ENCODE measurements around the gene C12orf43. TPM values are rescaled to one million over a fixed set of nuclear protein-coding genes. Genes with fewer than 3 reads are reported as not detected.

C12orf43 gene
- total RNA-seq, 1 donor from 2014 or later = 19.0 TPM

DNA sequence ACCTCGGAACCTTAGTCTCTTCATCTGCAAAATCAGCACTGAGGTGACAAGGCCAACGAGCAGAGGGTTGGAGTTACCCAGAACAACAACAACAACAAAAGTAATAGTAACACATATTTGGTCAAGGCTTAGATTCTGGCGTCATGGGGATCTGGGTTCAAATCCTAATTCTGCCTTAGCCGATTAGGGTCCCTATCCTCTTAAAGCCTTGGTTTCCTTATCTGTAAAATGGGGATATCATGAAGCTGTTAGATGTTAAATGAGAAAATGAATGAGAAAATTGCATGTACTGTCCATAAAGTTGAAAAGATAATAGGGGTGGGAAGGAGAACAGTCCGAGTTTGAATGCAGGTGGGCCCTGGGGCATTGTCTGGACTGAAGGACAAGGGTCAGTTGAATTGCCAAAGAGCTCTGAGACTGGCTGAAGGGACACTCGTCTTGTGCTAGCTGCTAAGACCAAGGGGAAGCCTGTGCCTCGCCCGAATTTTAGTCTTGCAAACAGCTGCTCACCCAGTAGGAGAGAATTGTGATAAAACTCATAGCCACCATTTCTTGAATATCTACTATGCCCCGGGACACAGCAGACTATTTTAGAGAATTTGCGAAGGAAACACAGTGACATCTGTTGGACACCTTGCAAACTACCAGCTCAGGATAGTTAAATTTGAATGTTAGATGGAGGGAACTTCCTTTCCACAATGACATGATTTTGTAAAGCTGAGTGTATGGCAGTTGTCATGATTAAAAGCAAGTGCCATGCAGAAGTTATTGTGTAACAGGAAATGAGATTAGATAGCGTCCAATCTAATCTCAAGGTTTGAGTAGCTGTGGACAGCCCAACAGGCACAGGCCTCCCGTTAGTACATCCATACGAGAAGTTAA is 44.7 kb downstream of the C12orf43 start:
- H3K4me1 Mint-ChIP-seq = no peaks in the 10 kb centered on the region
- no peak for DNase-seq (ENCODE audit: low spot score in 2 of 2, unreplicated experiment in 2 of 2)
- TF ChIP-seq, protein P1, sequence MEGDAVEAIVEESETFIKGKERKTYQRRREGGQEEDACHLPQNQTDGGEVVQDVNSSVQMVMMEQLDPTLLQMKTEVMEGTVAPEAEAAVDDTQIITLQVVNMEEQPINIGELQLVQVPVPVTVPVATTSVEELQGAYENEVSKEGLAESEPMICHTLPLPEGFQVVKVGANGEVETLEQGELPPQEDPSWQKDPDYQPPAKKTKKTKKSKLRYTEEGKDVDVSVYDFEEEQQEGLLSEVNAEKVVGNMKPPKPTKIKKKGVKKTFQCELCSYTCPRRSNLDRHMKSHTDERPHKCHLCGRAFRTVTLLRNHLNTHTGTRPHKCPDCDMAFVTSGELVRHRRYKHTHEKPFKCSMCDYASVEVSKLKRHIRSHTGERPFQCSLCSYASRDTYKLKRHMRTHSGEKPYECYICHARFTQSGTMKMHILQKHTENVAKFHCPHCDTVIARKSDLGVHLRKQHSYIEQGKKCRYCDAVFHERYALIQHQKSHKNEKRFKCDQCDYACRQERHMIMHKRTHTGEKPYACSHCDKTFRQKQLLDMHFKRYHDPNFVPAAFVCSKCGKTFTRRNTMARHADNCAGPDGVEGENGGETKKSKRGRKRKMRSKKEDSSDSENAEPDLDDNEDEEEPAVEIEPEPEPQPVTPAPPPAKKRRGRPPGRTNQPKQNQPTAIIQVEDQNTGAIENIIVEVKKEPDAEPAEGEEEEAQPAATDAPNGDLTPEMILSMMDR (IDR thresholded peaks at IDR 0.05; ENCODE audit: unreplicated experiment) = peak; percentile 60
- H3K4me3 Mint-ChIP-seq = no peak overlapping the region
- H3K27me3 Mint-ChIP-seq (ENCODE audit: low read depth) = no peaks in the 10 kb centered on the region
- H3K27ac Mint-ChIP-seq = no peak overlapping the region
- no peaks in the 10 kb centered on the region for H3K36me3 Mint-ChIP-seq
- no peaks in the 10 kb centered on the region for H3K9me3 Mint-ChIP-seq

DNA sequence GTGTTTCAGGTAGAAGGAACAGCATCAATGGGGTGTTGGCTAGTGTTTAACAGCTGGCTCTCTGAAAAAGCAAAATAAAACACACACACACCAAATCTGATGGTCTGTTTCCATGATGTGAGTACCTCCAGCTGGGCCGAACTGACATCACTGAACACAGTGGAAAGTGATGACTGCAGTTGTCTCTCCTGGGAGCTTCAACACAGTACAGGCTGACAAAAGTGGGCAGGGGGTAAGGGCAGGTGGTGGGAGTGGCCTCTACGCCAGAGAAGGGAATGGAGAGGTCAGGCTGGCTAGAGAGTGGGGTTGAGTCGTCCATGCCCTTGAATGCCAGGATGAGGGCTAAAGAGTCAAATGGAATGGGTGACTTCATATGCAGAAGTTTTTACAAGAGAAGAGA is 46.0 kb downstream of the C12orf43 start:
- no peak overlapping the region for H3K4me3 Mint-ChIP-seq
- H3K4me1 Mint-ChIP-seq = no peaks in the 10 kb centered on the region
- TF ChIP-seq, protein P1 (IDR thresholded peaks at IDR 0.05; ENCODE audit: unreplicated experiment) = no peak
- DNase-seq (ENCODE audit: low spot score in 2 of 2, unreplicated experiment in 2 of 2) = no peak
- H3K9me3 Mint-ChIP-seq = no peaks in the 10 kb centered on the region
- H3K36me3 Mint-ChIP-seq = no peaks in the 10 kb centered on the region
- no peak overlapping the region for H3K27ac Mint-ChIP-seq
- H3K27me3 Mint-ChIP-seq (ENCODE audit: low read depth) = no peaks in the 10 kb centered on the region

DNA sequence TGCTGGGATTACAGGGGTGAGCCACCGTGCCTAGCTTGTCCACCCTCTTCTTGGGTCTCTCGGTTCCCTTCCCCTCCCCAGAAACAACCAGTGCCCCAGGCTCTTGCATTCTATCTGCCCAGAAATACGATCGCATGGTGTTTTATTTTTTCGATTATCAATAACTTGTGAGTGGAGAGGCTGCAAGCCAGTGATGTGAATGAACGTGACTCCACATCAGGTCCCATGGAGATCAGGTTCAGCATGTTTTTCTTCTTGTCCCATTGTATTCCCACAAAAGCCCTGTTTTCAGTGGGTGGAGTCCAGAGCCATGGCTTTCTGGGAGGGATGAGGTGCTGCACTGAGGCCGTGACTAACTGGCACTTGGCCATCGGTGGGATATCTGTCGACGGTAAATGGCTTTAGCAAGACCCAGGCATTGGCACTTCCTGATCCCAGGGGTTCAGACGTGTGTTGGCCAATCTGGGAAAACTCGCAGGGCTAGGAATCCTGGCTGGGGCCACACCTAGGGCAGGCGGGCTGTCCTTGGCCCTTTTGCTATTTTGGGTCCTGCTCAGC is 50.7 kb downstream of the C12orf43 start:
- H3K36me3 Mint-ChIP-seq = no peaks in the 10 kb centered on the region
- no peak for DNase-seq (ENCODE audit: low spot score in 2 of 2, unreplicated experiment in 2 of 2)
- no peaks in the 10 kb centered on the region for H3K27me3 Mint-ChIP-seq (ENCODE audit: low read depth)
- no peak overlapping the region for H3K27ac Mint-ChIP-seq
- TF ChIP-seq, protein P1 (IDR thresholded peaks at IDR 0.05; ENCODE audit: unreplicated experiment) = no peak
- H3K9me3 Mint-ChIP-seq = no peaks in the 10 kb centered on the region
- H3K4me3 Mint-ChIP-seq = no peak overlapping the region
- no peaks in the 10 kb centered on the region for H3K4me1 Mint-ChIP-seq

DNA sequence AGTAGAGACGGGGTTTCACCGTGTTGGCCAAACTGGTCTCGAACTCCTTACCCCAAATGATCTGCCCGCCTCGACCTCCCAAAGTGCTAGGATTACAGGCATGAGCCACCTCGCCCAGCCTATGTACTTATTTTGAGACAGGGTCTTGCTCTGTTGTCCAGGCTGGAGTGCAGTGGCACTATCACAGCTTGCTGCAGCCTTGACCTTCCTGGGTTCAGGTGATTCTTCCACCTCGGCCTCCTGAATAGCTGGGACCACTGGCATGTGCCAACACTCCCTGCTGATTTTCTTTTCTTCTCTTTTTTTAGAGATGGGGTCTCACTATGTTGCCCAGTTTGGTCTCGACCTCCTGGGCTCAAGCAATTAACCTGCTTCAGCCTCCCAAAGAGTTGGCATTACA is 52.0 kb downstream of the C12orf43 start:
- Mint-ChIP-seq H3K9me3 (no peaks in the 10 kb centered on the region), H3K4me3 (no peak overlapping the region), H3K4me1 (no peaks in the 10 kb centered on the region), H3K27ac (no peak overlapping the region), H3K36me3 (no peaks in the 10 kb centered on the region), H3K27me3 (ENCODE audit: low read depth) (no peaks in the 10 kb centered on the region)
- no peak for DNase-seq (ENCODE audit: low spot score in 2 of 2, unreplicated experiment in 2 of 2)
- TF ChIP-seq, protein P1 (IDR thresholded peaks at IDR 0.05; ENCODE audit: unreplicated experiment) = no peak

DNA sequence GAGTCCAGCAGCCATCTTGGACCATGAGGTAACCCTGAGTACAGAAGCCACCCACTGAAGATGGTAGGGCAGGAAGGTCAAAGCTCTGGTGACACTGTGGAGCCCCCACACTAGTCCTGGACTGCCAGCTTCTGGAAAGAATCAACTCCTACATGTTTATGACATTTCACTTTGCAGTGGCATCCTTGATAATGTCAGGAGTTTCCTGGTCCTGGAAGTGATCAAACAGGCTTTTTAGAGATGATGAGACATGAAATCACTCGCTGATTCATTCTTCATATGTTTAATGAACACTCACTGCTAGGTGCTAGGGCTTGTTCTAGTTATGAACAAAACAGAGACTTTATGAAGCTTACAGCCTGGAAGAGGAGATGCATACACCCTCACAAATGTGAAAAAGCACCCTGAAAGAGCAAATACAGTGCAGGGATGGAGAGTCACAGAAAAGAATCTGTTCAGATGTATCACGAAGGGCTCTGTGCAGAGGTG is 53.7 kb downstream of the C12orf43 start:
- Mint-ChIP-seq H3K4me3 (no peak overlapping the region), H3K4me1 (no peaks in the 10 kb centered on the region), H3K27ac (no peak overlapping the region), H3K36me3 (no peaks in the 10 kb centered on the region), H3K27me3 (ENCODE audit: low read depth) (no peaks in the 10 kb centered on the region), H3K9me3 (no peaks in the 10 kb centered on the region)
- TF ChIP-seq, protein P1 (IDR thresholded peaks at IDR 0.05; ENCODE audit: unreplicated experiment) = no peak
- DNase-seq (ENCODE audit: low spot score in 2 of 2, unreplicated experiment in 2 of 2) = no peak
